ENCODE measurements around the gene IGSF8. TPM values are rescaled to one million over a fixed set of nuclear protein-coding genes. Genes with fewer than 3 reads are reported as not detected.

IGSF8 gene
- total and polyA plus RNA-seq, 2 of the 8 experiments (the other 6 are each of a cell fraction or from before 2014, with no cell fraction given): 69.6 to 132 TPM

- no peaks in the 10 kb centered on the region for H3K36me3 ChIP-seq (ENCODE audit: control insufficient read depth in 2 of 4, insufficient read depth in 4 of 4, low read length in 3 of 4)
- no peak overlapping the region for H4K91ac ChIP-seq (replicated peaks; ENCODE audit: insufficient read length, low read length)
- no peaks in the 10 kb centered on the region for H4K20me1 ChIP-seq (replicated peaks in 1 of 2; ENCODE audit: control insufficient read depth in 1 of 2, insufficient read depth in 2 of 2, low read length in 2 of 2)
- H2BK12ac ChIP-seq (ENCODE audit: low read depth, low read length): no peak overlapping the region
- no peaks in the 10 kb centered on the region for H3K9me3 ChIP-seq (ENCODE audit: insufficient read depth in 2 of 2, low read depth in 1 of 2, low read length in 1 of 2)
- no peaks in the 10 kb centered on the region for H3K79me2 ChIP-seq (ENCODE audit: control insufficient read depth in 1 of 2, insufficient read depth in 2 of 2, low read length in 2 of 2)
- POLR2A ChIA-PET (ENCODE audit: partially characterized antibody): interaction anchor here (1.8 kb wide), 1 partner anchor 29 kb away, joined by 4 read pairs; no protein-coding TSS in a partner anchor
- H3K14ac ChIP-seq (ENCODE audit: insufficient read length): no peak overlapping the region
- 92% methylated on average over 1 of the region's 1 CpG; no CpG with 5 or more reads in 1 of the 2 experiments for WGBS, 2 experiments (ENCODE audit: extremely low coverage in 1 of 2, insufficient coverage in 1 of 2, insufficient read length in 1 of 2, insufficient replicate concordance in 2 of 2, low coverage in 1 of 2, low lambda C conversion rate in 2 of 2, missing lambda C conversion rate in 1 of 2)
- FAIRE-seq: no peak
- no peak overlapping the region for H3K27ac ChIP-seq (ENCODE audit: low read depth, low read length)
- no peak for TF ChIP-seq HDAC2 (IDR thresholded peaks at IDR 0.05; ENCODE audit: borderline replicate concordance in 1 of 2, low read depth in 2 of 2, low read length in 2 of 2)
- TF ChIP-seq TAF7 (optimal IDR thresholded peaks at IDR 0.05; ENCODE audit: borderline replicate concordance, low read depth, low read length): no peak
- no peak for TF ChIP-seq TAF1 (IDR thresholded peaks at IDR 0.05; ENCODE audit: low read depth, low read length)
- no peak for TF ChIP-seq RNF2 (IDR thresholded peaks at IDR 0.05; ENCODE audit: borderline replicate concordance, low read depth, low read length, missing control alignments, poor library complexity, severe bottlenecking)
- no peak for TF ChIP-seq JUND (IDR thresholded peaks at IDR 0.05; ENCODE audit: low read length)
- no peak for TF ChIP-seq SP1 (IDR thresholded peaks at IDR 0.05; ENCODE audit: low read depth, low read length)
- no peak for TF ChIP-seq POLR2AphosphoS5 (IDR thresholded peaks at IDR 0.05; ENCODE audit: low read depth, low read length)
- no peak for TF ChIP-seq TCF12 (IDR thresholded peaks at IDR 0.05; ENCODE audit: low read depth, low read length)
- no peak for TF ChIP-seq CEBPB (IDR thresholded peaks at IDR 0.05; ENCODE audit: low read depth, low read length)
- no peak for TF ChIP-seq CTBP2 (IDR thresholded peaks at IDR 0.05; ENCODE audit: borderline replicate concordance, insufficient read depth, insufficient read length, low read length)
- H3K23ac ChIP-seq (ENCODE audit: insufficient read length): no peak overlapping the region
- no peaks in the 10 kb centered on the region for H3K79me1 ChIP-seq (ENCODE audit: low read depth, low read length)
- peaks cover 10 to 24% (median 16%) of the 10 kb centered on the region in 4 experiments for H3K4me1 ChIP-seq (replicated peaks in 1 of 4; ENCODE audit: control insufficient read depth in 3 of 4, insufficient read depth in 4 of 4, low read length in 3 of 4)
- H4K8ac ChIP-seq (ENCODE audit: extremely low read depth, insufficient read depth, low read length): no peak overlapping the region
- H3K4ac ChIP-seq (replicated peaks; ENCODE audit: insufficient read length, low read depth, low read length): no peak overlapping the region
- no peak overlapping the region for H3K9ac ChIP-seq (replicated peaks in 1 of 4; ENCODE audit: extremely low read depth in 1 of 4, low read depth in 3 of 4, low read length in 3 of 4)
- peaks cover 0 to 3% (median 0%) of the 10 kb centered on the region in 4 experiments; a peak in 2 of 7 replicates for H3K27me3 ChIP-seq (replicated peaks in 1 of 4; ENCODE audit: control insufficient read depth in 3 of 4, extremely low read depth in 1 of 4, insufficient read depth in 3 of 4, low read length in 3 of 4)
- no peak overlapping the region for H2AFZ ChIP-seq (ENCODE audit: low read length)
- no peak overlapping the region for H2AK5ac ChIP-seq (ENCODE audit: low read depth, low read length)
- CTCF ChIA-PET (ENCODE audit: partially characterized antibody): interaction anchor here (0.5 to 50.1 kb wide), 3 partner anchors 7 to 24 kb away, joined by 3 to 1874 read pairs (median 1874); partner anchors contain the start of genes IGSF8, KCNJ10 and KCNJ9
- H2BK20ac ChIP-seq (ENCODE audit: low read length): no peak overlapping the region
- DNase-seq (ENCODE audit: low read depth in 1 of 2, low spot score in 2 of 2): no peak
- H2BK5ac ChIP-seq (ENCODE audit: low read depth, low read length): no peak overlapping the region
- H4K5ac ChIP-seq (ENCODE audit: insufficient read length, low read depth, low read length): no peak overlapping the region
- no peak overlapping the region for H3K56ac ChIP-seq (replicated peaks; ENCODE audit: insufficient read length, low read depth, low read length)
- no peak overlapping the region for H2BK120ac ChIP-seq (replicated peaks; ENCODE audit: low read depth, low read length)
- no peak overlapping the region for H3K4me3 ChIP-seq (ENCODE audit: extremely low read depth in 1 of 4, insufficient read depth in 2 of 4, low read depth in 3 of 4, low read length in 4 of 4)
- no peak overlapping the region for H3K18ac ChIP-seq (ENCODE audit: extremely low read depth, low read length)
- no peak overlapping the region for H2BK15ac ChIP-seq (ENCODE audit: low read length)
- H3K4me2 ChIP-seq (ENCODE audit: insufficient read depth in 1 of 2, low read depth in 2 of 2, low read length in 2 of 2): no peak overlapping the region
- no peaks in the 10 kb centered on the region for H3K23me2 ChIP-seq (ENCODE audit: low read depth, low read length)
Observed at GRCh38 chr1:160050619-160051018, 47.8 kb downstream of the IGSF8 start.

Measured in H1 (cell line).